Loucy (cell line): ENCODE data around the gene RALGDS.

Experiments used
- CTCF ChIP-seq: fragments of 200-600 bp; sonication (generic); conservative IDR thresholded peaks from 2 replicates; pipeline ENCODE4 v1.5.1; 2014; ENCODE audit warnings: mild to moderate bottlenecking, antibody characterized with exemption, low read length
- EZH2phosphoT487 ChIP-seq: fragments of 200-600 bp; IDR thresholded peaks from 2 replicates; pipeline ENCODE4 v1.6.1; 2018; ENCODE audit warnings: antibody characterized with exemption, mild to moderate bottlenecking, moderate library complexity, borderline replicate concordance

DNA sequence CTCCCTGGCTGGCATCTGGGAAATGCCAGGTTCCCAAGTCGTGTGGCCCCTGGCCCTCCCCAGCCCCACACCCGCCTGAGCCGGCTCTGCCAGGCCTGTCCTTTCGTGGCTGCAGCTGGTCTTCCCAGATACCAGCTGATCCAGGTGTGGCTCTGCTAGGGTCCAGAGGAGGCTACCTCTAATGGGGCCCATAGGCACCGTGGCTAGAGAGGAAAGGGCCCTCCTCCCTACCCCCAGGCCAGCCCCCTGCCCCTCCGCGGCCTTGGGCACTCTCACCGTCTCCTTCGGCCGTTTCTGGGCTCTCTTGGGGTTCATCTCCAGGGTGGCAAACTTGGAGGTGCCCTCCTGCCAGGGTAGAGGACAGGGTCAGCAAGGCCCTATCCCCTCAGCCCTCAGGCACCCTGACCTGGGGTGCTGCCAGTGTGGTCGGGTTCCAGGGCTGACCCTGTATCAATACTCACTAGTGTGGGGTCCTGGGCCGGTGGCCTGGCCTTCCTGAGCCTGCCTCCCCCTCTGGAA, 17.0 kb downstream of the RALGDS start:
- TF ChIP-seq CTCF (no peak), EZH2phosphoT487 (no peak)
